ENCODE results near the gene CBFA2T2. TPM values are rescaled to one million over a fixed set of nuclear protein-coding genes. Genes with fewer than 3 reads are reported as not detected.

CBFA2T2 gene
- total RNA-seq, 1 experiment from 2014 or later = 20.0 TPM

DNA sequence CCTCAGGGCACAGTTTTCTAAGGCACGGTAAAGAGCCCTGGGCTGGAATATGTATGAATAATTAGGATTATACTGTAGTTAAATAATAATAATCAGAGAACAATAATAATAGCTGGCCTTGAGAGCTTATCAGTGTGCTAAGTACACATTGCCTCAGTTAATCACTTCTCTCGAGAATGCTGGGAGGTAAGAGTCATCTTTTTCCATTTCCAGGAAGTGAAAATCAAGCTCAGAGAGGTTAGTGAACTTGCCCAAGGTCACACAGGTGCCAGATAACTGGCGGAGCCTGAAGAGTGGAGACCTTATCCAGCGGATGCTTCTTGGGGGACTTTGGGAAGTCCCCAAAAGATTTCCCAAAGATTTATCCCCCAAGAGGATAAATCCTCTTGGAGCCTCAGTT, 19.4 kb upstream of the CBFA2T2 start:
- intact Hi-C loops (cut with micrococcal nuclease; ENCODE audit: unreplicated experiment) = no loop called here
- H3K4me3 ChIP-seq = no peak overlapping the region
- H4K20me1 ChIP-seq (ENCODE audit: insufficient read depth) = no peaks in the 10 kb centered on the region
- H2AFZ ChIP-seq = no peak overlapping the region
- H3K4me2 ChIP-seq = no peak overlapping the region
- no peaks in the 10 kb centered on the region for H3K79me2 ChIP-seq (ENCODE audit: low read depth)
- ChIA-PET CTCF (no interaction called here), POLR2A (ENCODE audit: unreplicated experiment) (interaction anchor here (0.6 kb wide), 1 partner anchor 638 kb away, joined by 8 read pairs; no protein-coding TSS in a partner anchor)
- H3K27ac ChIP-seq = no peak overlapping the region
- no peaks in the 10 kb centered on the region for H3K9me3 ChIP-seq (ENCODE audit: insufficient read depth, low read depth)
- DNase-seq = no peak
- BruUV-seq (replicated peaks) = no TSS peak
- no peaks in the 10 kb centered on the region for H3K9me2 ChIP-seq (ENCODE audit: insufficient read depth)
- no peaks in the 10 kb centered on the region for H3K4me1 ChIP-seq (replicated peaks; ENCODE audit: insufficient read depth)
- H3K27me3 ChIP-seq (ENCODE audit: insufficient read depth, low read depth) = no peaks in the 10 kb centered on the region
- TF ChIP-seq CTCF (conservative IDR thresholded peaks at IDR 0.05) (no peak), EZH2 (IDR thresholded peaks at IDR 0.05; ENCODE audit: low read depth) (no peak)
- H3K36me3 ChIP-seq (ENCODE audit: low read depth) = no peaks in the 10 kb centered on the region
- no peaks in the 10 kb centered on the region for H3F3A ChIP-seq (ENCODE audit: insufficient read depth, low read depth)

DNA sequence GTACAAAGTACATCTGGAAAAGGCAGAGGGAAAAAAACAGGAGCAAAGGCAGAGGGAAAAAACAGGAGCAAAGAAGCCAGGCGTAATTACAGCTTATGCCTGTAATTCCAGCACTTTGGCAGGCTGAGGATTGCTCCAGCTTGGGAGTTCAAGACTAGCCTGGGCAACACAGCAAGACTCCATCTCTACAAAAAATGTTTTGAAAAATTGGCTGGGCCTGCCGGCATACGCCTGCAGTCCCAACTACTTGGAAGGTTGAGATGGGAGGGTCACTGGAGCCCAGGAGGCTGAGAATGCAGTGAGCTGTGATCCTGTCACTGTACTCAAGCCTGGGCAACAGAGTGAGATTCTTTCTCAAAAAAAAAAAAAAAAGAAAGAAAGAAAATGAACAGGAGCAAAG, 19.0 kb upstream of the CBFA2T2 start:
- H3K36me3 ChIP-seq (ENCODE audit: low read depth) = no peaks in the 10 kb centered on the region
- H4K20me1 ChIP-seq (ENCODE audit: insufficient read depth) = no peaks in the 10 kb centered on the region
- no peak overlapping the region for H2AFZ ChIP-seq
- no peaks in the 10 kb centered on the region for H3K79me2 ChIP-seq (ENCODE audit: low read depth)
- TF ChIP-seq CTCF (conservative IDR thresholded peaks at IDR 0.05) = no peak
- TF ChIP-seq EZH2 (IDR thresholded peaks at IDR 0.05; ENCODE audit: low read depth) = no peak
- no TSS peak for BruUV-seq (replicated peaks)
- H3K9me3 ChIP-seq (ENCODE audit: insufficient read depth, low read depth) = no peaks in the 10 kb centered on the region
- intact Hi-C loops (cut with micrococcal nuclease; ENCODE audit: unreplicated experiment) = no loop called here
- POLR2A ChIA-PET (ENCODE audit: unreplicated experiment) = no interaction called here
- DNase-seq = no peak
- H3K27me3 ChIP-seq (ENCODE audit: insufficient read depth, low read depth) = no peaks in the 10 kb centered on the region
- no peaks in the 10 kb centered on the region for H3F3A ChIP-seq (ENCODE audit: insufficient read depth, low read depth)
- H3K27ac ChIP-seq = no peak overlapping the region
- H3K4me3 ChIP-seq = no peak overlapping the region
- no peak overlapping the region for H3K4me2 ChIP-seq
- CTCF ChIA-PET = interaction anchor here (0.6 kb wide), 1 partner anchor 710 kb away, joined by 8 read pairs; no protein-coding TSS in a partner anchor
- no peaks in the 10 kb centered on the region for H3K9me2 ChIP-seq (ENCODE audit: insufficient read depth)
- no peaks in the 10 kb centered on the region for H3K4me1 ChIP-seq (replicated peaks; ENCODE audit: insufficient read depth)

GRCh38 chr20:33472868-33473435, 16.9 kb upstream of the CBFA2T2 start:
- no peaks in the 10 kb centered on the region for H3K79me2 ChIP-seq (ENCODE audit: low read depth)
- no peak overlapping the region for H3K4me2 ChIP-seq
- H2AFZ ChIP-seq = no peak overlapping the region
- intact Hi-C loops (cut with micrococcal nuclease; ENCODE audit: unreplicated experiment) = no loop called here
- peaks cover 9% of the 10 kb centered on the region; the same call in 1 of the 2 replicates for H3F3A ChIP-seq (ENCODE audit: insufficient read depth, low read depth)
- H3K9me2 ChIP-seq (ENCODE audit: insufficient read depth) = no peaks in the 10 kb centered on the region
- no peaks in the 10 kb centered on the region for H3K36me3 ChIP-seq (ENCODE audit: low read depth)
- no peaks in the 10 kb centered on the region for H4K20me1 ChIP-seq (ENCODE audit: insufficient read depth)
- no TSS peak for BruUV-seq (replicated peaks)
- CTCF ChIA-PET = no interaction called here
- peaks cover 11% of the 10 kb centered on the region for H3K4me1 ChIP-seq (replicated peaks; ENCODE audit: insufficient read depth)
- no peak overlapping the region for H3K27ac ChIP-seq
- DNase-seq = no peak
- POLR2A ChIA-PET (ENCODE audit: unreplicated experiment) = no interaction called here
- no peak overlapping the region for H3K4me3 ChIP-seq
- TF ChIP-seq CTCF (conservative IDR thresholded peaks at IDR 0.05) = no peak
- TF ChIP-seq EZH2 (IDR thresholded peaks at IDR 0.05; ENCODE audit: low read depth) = no peak
- no peaks in the 10 kb centered on the region for H3K9me3 ChIP-seq (ENCODE audit: insufficient read depth, low read depth)
- H3K27me3 ChIP-seq (ENCODE audit: insufficient read depth, low read depth) = no peaks in the 10 kb centered on the region
